ENCODE results near the gene ABCC2.

GRCh38 chr10:99844433-99844955 lies 62.1 kb downstream of the ABCC2 start:
- no peak for TF ChIP-seq CTCF (IDR thresholded peaks at IDR 0.05)
- TF ChIP-seq ZFX (IDR thresholded peaks at IDR 0.05; ENCODE audit: borderline replicate concordance), result no peak

Data from 22Rv1 (cell line).